ENCODE measurements around the gene CUX1. TPM values are rescaled to one million over a fixed set of nuclear protein-coding genes. Genes with fewer than 3 reads are reported as not detected.

Gene CUX1
- total and polyA plus RNA-seq, 2 of the 13 experiments (the other 11 are each of a cell fraction or from before 2014, with no cell fraction given), result 13.7 to 14.9 TPM

- TF ChIP-seq, protein P1, sequence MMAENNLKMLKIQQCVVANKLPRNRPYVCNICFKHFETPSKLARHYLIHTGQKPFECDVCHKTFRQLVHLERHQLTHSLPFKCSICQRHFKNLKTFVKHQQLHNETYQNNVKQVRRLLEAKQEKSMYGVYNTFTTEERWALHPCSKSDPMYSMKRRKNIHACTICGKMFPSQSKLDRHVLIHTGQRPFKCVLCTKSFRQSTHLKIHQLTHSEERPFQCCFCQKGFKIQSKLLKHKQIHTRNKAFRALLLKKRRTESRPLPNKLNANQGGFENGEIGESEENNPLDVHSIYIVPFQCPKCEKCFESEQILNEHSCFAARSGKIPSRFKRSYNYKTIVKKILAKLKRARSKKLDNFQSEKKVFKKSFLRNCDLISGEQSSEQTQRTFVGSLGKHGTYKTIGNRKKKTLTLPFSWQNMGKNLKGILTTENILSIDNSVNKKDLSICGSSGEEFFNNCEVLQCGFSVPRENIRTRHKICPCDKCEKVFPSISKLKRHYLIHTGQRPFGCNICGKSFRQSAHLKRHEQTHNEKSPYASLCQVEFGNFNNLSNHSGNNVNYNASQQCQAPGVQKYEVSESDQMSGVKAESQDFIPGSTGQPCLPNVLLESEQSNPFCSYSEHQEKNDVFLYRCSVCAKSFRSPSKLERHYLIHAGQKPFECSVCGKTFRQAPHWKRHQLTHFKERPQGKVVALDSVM (CRISPR knock-in tag; IDR thresholded peaks at IDR 0.05), result peak; percentile 57; the same call in 1 of the 2 replicates
- no peak for TF ChIP-seq ZNF18 (CRISPR knock-in tag; IDR thresholded peaks at IDR 0.05; ENCODE audit: insufficient replicate concordance)
- TF ChIP-seq ZNF598 (CRISPR knock-in tag; IDR thresholded peaks at IDR 0.05; ENCODE audit: borderline replicate concordance), result peak; percentile 23; the same call in 1 of the 2 replicates
- TF ChIP-seq RXRB (CRISPR knock-in tag; IDR thresholded peaks at IDR 0.05; ENCODE audit: borderline replicate concordance), result 0 out of 2 replicates have a peak, but pooled peaks have one; percentile 35
- TF ChIP-seq ZBTB26 (CRISPR knock-in tag; IDR thresholded peaks at IDR 0.05; ENCODE audit: borderline replicate concordance), result 0 out of 2 replicates have a peak, but pooled peaks have one; percentile 51
- TF ChIP-seq ZNF362 (CRISPR knock-in tag; IDR thresholded peaks at IDR 0.05; ENCODE audit: borderline replicate concordance), result no peak
- TF ChIP-seq ZNF83 (CRISPR knock-in tag; IDR thresholded peaks at IDR 0.05; ENCODE audit: borderline replicate concordance), result no peak
- TF ChIP-seq CEBPZ (IDR thresholded peaks at IDR 0.05; ENCODE audit: low read length), result no peak
- peak; percentile 67 for TF ChIP-seq SMC3 (IDR thresholded peaks at IDR 0.05; ENCODE audit: low read length)
- peak; percentile 37 for TF ChIP-seq ARID5B (CRISPR knock-in tag; IDR thresholded peaks at IDR 0.05)
These were observed 454.9 kb downstream of the CUX1 start (continued) for GRCh38 chr7:102272075-102272916.
